Left colon (tissue), 2 donors: ENCODE data around the gene FAM168A. TPM values are rescaled to one million over a fixed set of nuclear protein-coding genes. Genes with fewer than 3 reads are reported as not detected.
A peak's percentile ranks its signal among the peaks of the same experiment; 100 is the strongest.

Source experiments
- ATAC-seq: fragments of 200-7000 bp; cut with Tn5 transposase; one replicate; pipeline ENCODE4 v1.9.1; 2020; ENCODE audit warnings: mild to moderate bottlenecking, moderate library complexity
- DNase-seq, 2 donors: peaks; one replicate each; pipeline ENCODE4 v3.0.0-alpha.2; 2020
- intact Hi-C, 2 donors: fragments of 100-400 bp; cut with DNase I in 1 of 2; cut with micrococcal nuclease in 1 of 2; formaldehyde crosslinking; loops; one replicate each; pipeline versions ENCODE4 v1.11.2 to v1.14.0; 2022; cut with DNase I, micrococcal nuclease
- total RNA-seq, 2 donors: library from RNA; stranded (reverse); fragmentation: NEBNext Ultra II Directional; extraction: Animal tissue kit (Norgen Biotek cat#: 25700); gene quantifications; one replicate each; pipeline ENCODE4 v1.2.1, GENCODE V29; 2021
- donor health status: DM: no; HTN: no; CAD: no.
- donor health status: DM: yes; HTN: yes; CAD: no.

FAM168A gene
- total RNA-seq, 2 donors from 2014 or later, result 18.8 to 23.3 TPM

DNA sequence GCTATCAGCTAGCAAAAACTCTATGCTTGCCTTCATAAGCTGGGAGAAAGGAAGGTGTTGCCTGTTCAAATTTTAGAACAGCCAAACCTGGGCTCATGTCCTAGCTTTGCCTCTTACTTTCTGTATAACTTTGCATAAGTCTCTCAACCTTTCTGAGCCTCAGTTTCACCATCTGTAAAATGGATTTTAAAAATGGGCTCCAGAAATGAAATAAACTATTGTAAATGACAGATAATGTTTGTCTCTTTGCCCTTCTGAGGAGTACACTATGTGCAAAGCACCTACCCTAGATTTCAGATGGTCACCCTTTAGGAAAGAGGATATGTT lies 68.7 kb downstream of the FAM168A start:
- intact Hi-C loops, result no loop called here
- no peak for DNase-seq
- ATAC-seq, result no peak

DNA sequence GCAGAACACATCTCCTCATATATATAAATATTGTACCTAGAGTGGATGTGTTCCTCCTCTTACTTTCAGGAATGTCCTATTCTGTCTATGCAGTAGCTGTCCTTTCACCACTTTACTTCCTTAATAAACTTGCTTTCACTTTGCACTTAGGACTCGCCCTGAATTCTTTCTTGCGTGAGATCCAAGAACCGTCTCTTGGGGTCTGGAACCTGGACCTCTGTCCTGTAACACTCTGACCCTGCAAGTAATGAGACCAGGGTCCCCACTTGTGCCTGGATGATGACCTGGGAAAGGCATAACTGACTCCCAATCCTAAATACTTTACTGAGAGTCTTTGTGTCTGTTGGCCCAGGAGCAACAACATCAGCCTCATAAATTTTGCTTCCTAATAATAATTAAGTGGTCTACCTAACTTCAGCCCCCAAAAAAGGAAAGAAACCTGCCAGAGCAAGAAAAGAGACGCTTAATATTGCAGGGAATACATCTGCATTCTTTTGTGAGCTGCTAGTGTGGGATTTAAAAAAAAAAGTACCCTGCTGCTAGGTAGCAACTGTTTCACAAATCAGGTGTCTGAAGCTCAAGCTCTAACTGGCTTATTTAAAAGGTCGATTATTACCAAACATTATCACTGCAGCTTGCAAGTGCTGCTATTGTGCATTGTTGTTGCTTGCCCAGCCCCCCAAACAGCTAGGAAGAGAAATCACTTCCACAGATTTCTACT lies 69.3 kb downstream of the FAM168A start:
- intact Hi-C loops, result no loop called here
- ATAC-seq (peak; percentile 59), DNase-seq (no peak)

DNA sequence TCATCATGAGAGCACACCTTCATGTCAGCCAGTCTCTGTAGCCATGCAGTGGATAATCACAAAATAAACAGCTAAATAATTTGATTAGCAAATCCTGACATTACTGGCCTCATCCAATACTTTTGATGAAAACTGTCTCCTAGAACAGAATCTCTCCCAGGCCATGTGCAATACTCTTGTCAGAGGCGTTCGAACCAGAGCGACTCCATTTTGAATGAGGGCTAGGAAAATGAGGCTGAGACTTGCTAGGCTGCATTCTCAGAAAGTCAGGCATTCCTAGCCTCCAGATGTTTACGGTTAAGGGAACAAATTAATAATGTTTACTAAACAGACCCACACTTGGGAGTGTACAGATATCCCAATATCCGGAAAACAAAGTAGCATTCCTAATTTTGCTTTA lies 69.9 kb downstream of the FAM168A start:
- no peak for DNase-seq
- intact Hi-C loops, result no loop called here
- ATAC-seq, result no peak

DNA sequence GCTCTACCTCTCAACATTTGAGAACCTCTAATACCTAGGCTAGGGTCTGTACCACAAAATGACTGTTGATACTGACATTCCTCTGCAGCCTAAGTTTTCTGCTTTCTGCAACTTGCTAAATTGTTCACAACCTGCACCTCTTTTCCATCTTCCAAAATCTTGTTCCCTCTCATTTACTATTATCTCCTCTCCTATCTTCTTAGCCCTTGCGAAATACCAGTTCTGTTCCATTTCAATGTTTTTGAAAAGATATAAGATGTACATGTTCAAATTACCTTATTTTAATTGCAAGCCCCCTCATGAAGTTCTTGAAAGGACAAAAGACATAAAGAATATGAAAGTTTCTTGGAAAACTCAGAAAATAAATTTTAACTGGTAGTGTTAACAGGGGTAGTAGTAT lies 72.3 kb downstream of the FAM168A start:
- intact Hi-C loops, result no loop called here
- DNase-seq, result no peak
- ATAC-seq, result no peak

DNA sequence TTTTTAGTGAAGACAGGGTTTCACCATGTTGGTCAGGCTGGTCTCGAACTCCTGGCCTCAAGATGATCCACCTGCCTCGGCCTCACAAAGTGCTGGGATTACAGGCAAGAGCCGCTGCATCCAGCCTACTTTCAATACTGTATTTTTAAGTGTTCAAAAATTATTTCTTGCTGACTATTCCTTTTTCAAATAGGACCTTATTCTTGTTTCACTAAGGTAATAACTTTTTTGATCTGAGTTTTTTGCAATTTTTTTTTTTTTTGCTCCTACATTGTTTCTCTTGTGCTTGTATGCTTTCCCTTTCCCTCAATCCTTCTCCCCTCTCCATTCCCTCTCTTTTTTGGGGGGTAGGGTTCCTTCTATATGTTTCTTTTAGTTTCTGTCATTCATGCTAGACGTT lies 73.1 kb downstream of the FAM168A start:
- DNase-seq, result no peak
- intact Hi-C loops, result no loop called here
- ATAC-seq, result no peak

DNA sequence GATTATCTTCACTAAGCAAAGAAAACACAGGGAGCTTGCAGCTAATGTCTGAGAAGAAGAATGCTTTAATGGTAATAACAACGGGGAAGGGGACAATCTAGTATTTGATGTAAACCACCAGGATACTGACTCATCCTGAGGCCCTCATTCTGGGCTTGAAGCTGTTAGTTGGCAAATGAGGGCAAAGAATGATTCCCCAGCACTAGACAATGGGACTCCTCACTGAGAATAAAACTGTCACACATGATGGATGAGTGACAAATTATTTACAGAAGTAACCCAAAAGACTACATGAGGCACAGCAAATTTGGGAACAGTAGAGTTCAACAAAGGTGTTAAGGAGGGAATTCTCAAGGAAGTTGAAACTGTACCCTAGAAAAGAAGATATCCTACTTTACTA lies 76.3 kb downstream of the FAM168A start:
- intact Hi-C loops, result no loop called here
- DNase-seq, result no peak
- ATAC-seq, result no peak

DNA sequence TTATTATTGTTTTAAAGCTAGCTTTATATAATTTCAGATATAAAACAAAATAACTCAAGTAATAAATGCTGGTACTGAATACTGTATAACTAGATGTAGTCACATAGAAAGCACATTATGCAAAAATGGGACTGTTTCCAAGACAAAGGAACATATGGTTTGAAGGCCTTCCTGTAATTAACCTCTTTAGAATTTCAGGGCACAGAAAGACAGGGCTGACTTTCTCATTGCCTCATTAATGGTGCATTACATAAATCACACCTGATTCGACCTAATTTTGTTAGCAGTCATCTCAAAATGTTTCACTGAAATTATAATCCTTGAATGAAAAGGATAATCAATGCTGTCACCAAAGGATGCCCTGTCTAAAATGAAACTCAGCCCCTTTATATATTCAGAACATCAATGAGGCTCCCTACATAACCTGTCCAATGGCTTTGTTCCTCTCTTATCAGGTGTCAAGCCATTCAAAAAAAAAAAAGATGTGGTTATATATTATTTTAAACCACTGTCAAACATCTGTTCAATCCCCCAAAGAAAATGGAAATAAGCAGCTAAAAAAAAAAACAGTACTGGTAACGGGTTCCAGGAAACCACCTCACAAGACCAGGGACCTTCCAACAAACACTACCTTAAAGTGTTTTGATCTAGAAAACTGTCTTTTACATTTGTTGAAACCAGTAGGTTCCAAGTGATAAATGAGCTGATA lies 77.4 kb downstream of the FAM168A start:
- intact Hi-C loops, result no loop called here
- ATAC-seq, result no peak
- DNase-seq, result no peak

DNA sequence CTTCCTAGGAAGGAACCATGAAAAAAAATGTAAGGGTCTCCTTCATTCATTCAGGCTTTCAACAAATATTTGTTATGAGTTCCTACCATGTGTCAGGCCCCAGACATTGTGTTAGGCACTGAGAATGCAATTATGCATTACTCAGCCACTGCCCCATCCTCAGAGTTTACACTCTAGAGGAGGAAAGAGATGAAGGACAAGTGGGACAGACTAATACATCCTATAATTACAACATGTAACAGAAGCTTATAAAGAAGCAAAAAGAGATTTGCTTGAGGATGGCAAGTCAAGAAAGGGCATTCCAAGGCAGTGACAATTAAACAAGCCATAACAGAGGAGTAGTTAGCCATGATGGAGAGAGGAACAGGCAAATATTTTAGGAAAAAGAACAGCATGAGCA lies 78.6 kb downstream of the FAM168A start:
- ATAC-seq (no peak), DNase-seq (no peak)

DNA sequence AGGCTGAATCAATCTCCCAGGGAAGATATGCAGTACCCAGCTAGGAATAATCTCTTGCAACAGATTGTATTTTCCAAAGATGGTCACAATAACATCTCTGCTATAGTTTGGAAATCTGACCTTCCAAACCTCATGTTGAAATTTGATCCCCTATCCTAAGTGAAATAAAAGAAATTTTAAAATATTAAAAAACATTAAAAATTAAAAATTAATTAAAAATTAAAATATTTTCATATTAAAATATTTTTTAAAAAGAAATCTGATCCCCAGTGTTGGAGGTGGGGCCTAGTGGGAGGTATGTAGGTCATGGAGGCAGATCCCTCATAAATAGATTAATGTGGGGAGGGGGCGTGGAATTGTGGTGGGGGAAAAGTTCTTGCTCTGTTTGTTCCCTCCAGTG lies 79.7 kb downstream of the FAM168A start:
- ATAC-seq (no peak), DNase-seq (no peak)
- intact Hi-C loops, result no loop called here

More for the DNA sequence above, 78.6 kb downstream of the FAM168A start:
- intact Hi-C loops, result no loop called here

DNA sequence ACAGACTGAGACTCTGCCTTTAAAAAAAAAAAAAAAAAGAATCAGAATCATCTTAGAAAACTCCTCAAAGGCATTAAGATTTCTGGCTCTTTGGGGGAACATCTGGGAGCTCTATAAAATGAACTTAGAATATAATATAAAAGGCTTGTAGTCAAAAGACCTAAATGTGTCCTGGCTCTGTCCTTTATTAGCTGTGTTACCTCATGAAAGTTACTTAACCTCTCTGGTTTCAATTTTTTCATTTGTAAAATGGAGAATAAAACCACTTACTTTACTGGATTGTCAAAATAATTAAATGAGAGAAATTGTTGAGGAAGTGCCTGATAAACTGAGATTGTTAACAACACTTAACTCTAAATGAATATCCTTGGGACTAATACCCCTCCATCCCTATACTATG lies 81.8 kb downstream of the FAM168A start:
- intact Hi-C loops, result no loop called here
- DNase-seq (no peak), ATAC-seq (no peak)

DNA sequence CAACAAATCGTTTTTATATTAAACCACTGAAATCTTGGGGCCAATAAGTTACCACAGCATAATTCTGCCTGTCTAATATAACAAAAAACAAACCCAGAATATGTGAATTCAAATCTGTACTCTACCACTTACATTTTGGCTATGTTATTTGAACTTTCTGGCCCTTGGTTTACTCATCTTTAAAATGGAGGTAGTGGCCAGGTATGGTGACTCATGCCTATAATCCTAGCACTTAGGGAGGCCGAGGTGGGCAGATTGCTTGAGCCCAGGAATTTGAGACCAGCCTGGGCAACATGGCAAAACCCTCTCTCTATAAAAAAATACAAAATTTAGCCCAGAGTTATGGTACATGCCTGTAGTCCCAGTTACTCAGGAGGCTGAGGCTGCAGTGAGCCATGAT lies 84.2 kb downstream of the FAM168A start:
- no peak for DNase-seq
- intact Hi-C loops, result no loop called here
- ATAC-seq, result no peak

DNA sequence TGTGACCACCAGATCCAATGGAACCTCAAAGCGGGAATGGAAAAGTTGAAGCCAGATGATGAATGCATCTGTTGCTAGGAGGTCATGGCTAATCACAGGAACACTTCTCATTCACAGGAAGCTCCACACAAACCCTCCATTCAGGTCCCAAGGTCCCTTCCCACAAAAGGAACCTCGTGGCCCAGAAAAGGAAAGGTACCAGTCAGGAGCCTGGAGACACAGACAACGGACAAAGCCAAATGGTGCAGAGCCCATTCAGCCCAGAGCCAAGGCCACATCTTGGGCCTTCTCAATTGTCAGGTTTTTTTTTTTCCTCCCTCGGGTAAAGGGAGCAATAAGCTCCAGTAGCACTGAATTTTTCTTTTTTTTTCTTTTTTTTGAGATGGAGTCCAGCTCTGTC lies 87.0 kb downstream of the FAM168A start:
- ATAC-seq (no peak), DNase-seq (no peak)
- intact Hi-C loops, result no loop called here

DNA sequence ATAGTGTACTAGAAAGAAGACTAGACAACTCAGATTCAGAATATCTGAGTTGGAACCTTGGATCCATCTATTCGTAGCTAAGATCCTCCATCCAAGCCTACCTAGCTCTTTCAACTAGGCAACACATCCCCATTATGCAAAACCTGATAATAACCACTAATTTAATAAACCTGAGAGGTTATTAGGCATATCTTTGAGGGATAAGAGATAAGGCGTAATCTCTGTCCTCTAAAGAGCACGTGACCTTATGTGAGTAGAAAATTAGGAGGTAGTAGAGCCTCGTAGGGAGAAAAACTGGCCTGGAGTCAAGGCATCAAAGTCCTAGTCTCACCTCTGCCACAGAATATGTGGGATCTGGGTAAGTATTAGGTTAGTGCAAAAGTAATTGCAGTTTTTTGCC lies 87.8 kb downstream of the FAM168A start:
- intact Hi-C loops, result no loop called here
- DNase-seq (no peak), ATAC-seq (no peak)

DNA sequence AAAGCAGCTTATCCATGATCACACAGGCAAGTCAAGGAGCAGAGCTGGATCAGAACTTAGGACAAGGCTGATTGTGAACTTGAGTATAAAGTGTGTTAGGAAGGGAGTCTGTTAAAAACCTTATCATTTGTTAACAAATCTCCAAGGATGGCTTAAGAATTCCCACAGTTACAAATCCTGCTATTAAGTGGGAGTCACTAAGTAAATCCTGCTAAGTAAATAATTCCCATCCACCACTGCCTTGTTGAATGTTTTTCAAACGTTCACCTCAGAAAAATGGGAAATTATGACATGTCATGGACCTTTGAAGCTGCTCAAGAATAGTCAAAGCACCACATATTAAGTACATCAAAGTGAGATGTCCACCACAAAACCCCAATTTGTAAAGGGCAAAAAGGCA lies 88.7 kb downstream of the FAM168A start:
- ATAC-seq (no peak), DNase-seq (no peak)
- intact Hi-C loops, result no loop called here

DNA sequence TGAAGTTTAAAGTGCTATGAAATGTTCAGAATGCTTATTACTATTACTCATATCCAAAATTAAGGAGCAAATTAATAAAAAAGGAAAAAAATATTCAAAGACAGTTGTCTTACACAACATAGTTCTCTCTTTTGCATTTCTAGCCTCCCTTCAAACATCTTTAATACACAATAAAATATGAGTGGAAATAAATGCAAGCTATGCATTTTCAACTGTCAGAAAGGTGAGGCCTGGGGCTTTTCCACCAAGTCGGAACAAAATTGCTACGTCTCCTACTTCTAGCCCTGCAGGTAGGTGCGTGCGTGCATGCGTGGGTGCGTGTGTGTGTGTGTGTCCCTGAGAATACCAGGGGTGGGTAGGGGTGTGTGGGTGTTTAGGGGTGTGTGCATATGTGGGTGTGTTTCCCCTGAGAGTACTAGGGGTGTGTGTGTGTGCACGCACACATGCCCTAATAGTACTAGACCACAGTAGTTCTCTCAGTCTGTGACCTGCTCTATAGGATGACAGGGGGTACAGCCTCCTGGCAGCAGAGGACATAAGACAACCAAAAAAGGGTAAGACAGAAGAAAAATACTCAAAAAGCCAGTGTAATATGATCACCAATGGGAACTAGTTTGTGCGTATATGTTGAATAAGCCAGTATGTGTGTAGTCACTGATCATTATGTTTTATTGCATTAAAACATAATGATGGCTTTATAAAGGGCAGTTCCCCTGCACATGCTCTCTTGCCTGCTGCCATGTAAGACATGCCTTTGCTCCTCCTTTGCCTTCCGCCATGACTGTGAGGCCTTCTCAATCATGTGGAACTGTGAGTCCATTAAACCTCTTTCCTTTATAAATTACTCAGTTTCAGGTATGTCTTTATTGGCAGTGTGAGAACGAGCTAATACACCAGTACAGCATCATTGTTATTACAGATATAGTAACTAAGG lies 89.4 kb downstream of the FAM168A start:
- ATAC-seq (no peak), DNase-seq (no peak)
- intact Hi-C loops, result no loop called here

DNA sequence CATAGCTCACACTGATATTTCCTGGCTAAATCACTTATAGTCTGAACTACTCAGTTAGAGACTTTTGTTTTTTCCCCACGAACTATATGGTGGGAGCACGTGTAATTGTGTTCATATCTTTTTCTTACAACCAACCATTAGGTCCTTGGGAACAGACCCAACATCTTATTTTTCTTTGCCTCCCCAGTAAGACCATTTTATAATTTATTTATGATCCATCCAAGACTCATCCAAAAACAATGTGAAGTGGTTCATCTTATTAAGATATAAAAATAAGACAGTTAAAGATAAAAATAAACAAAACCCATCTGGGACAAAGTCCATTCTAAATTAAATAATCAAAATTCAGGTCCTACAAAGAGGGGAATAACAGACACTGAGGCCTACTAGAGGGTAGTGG lies 90.8 kb downstream of the FAM168A start:
- no peak for DNase-seq
- intact Hi-C loops, result no loop called here
- no peak for ATAC-seq

DNA sequence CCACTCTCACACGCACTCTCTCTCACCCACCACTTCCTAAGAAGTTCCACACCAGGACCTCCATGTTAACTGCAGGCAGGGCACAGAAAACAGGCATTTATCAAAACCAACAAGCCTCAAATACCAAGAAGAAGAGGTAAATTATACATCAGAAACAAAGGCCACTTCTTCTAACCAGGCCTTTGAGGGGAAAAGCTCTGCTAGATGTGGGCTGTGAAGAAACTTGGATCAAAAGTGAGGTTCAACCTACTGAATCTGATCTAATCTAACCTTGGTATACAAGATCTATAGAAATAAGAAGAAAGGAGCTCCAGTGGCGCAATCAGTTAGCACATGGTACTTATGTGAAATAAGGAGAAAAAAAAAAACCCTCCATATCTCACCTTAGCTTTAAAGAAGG lies 91.9 kb downstream of the FAM168A start:
- intact Hi-C loops, result no loop called here
- DNase-seq, result no peak
- no peak for ATAC-seq

DNA sequence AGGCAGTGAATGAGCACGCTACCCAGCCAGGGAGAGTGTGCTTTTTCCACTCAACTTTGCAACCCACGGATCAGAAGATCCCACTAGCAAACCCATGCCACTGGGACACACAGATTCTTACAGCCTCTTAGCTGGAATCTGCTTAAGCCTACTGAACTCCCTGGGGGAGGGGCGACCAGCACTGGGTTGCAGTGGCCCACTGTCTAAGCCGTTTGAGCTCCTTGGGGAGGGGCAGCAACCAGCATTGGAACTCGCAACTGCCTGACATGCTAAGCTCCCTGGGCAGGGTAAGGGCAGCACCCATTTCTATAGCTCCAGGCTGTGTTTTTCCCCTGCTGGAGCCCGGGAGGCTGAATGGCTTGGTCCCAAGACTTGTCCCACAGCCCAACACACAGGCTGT lies 99.6 kb downstream of the FAM168A start:
- intact Hi-C loops, result no loop called here
- DNase-seq (no peak), ATAC-seq (no peak)

DNA sequence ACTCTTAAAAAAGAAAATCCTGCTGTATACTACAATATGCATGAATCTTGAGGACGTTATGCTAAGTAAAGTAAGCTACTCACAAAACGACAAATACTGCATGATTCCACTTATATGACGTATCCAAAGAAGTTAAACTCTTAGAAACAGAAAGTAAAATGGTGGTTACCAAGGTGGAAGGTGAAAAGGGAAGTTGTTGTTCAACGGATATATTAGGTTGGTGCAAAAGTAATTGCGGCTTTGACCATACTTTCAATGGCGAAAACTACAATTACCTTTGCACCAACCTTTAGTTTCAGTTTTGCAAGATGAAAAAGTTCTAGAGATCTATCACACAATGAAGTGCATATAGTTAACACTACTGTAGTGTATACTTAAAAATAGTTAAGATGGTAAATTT lies 101.8 kb downstream of the FAM168A start:
- intact Hi-C loops, result no loop called here
- ATAC-seq, result no peak
- DNase-seq, result no peak

DNA sequence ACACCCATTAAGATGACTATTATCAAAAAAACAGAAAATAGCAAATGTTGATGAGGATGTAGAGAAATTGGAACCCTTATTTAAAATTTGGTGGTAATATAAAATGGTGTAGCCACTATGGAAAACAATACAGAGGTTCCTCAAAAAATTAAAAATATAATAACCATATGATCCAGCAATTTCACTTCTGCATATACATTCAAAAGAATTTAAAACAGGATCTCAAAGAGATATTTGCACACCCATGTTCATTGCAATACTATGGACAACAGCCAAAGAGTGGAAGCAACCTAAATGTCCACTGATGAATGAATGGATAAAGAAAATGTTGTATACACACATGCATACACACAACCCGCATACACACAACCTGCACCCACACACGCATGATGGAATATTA lies 102.2 kb downstream of the FAM168A start:
- ATAC-seq (no peak), DNase-seq (no peak)

More for the DNA sequence above, 102.2 kb downstream of the FAM168A start:
- intact Hi-C loops, result no loop called here
